DMS 273 (cell line): Measurements from ENCODE around the gene AFAP1.

ENCODE experiments used
- DNase-seq: peaks from one replicate; lab custom pipeline; 2025; ENCODE audit not compliant: unreplicated experiment; lab: John Stamatoyannopoulos, UW

AFAP1 gene

GRCh38 chr4:7759216-7759615 is 180.4 kb downstream of the AFAP1 start:
- no peak for DNase-seq

DNA sequence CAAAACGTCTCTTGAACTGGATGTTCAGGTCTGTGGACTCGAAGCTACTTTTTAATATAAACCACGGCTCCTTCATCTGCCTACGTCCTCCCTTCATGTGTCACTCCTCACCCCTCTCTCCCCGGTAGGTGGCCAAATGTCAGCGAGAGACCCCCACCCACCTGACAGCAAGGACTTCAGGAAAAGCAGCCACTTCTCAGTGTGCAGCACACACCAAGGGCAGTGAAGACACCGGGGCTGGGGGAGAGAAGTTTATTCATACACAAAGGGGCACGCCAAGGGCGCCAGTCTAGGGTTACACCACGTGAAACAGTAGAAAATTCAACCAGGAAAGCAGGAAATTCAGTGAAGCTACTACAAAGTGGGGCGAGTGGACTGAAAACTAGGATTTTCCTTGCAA is 181.2 kb downstream of the AFAP1 start:
- DNase-seq: no peak

- no peak for DNase-seq
Measured at GRCh38 chr4:7757501-7758471, 181.9 kb downstream of the AFAP1 start.

DNA sequence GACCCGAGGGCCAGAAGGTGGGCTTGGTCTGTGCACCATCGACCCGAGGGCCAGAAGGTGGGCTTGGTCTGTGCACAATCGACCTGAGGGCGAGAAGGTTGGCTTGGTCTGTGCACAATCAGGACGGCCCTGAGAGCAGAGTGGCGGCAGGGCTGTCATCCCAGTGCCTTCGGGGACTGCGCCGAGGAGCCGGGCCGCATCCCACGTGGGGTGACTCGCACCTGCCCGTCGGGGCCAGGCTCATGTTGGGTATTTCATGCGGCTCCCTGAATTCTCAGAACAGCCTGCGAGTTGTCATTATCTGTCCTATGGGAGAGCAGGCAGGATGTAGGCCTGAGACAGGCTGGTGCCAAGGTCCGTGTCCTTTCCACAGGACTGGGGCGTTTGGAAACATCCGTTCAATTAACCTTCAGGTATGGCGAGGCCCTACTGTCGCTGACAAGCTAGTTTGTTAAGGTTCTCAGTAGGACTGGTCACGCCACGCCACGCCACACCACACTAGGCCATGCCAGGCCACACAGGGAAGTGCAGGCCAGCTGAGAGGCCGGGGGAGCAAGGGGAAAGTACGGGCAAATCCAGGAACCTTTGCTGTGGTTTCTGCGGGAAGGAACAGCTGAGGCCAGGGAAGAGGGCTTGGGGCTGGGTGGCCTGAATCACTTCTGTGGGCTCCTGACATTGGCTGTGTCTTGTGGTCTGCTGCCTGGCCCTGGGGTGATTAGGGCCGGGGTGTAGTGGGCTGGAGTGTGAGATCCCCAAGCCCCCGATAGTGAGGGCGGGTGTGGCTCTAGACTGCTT is 182.9 kb downstream of the AFAP1 start:
- no peak for DNase-seq

GRCh38 chr4:7756071-7756470 is 183.6 kb downstream of the AFAP1 start:
- no peak for DNase-seq

DNA sequence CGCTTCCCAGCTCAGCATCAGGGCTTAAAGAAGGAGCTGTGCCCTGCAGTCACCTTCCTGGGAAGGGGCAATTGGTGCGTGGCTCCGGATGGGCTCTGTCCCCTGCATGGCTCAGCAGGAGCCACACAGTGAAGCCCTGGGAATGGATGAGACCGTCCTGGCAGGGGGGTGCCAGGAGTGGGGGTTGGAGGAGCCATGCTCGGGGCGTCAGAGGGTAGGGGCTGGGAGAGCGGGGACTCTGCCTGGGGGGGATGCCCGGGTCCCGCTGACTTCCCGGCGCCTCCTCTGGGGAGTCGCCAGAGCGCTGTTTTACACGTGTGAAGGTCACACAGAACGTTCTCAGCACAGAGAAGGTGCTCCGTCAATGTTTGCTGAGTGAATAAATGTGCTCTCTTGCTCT is 184.1 kb downstream of the AFAP1 start:
- DNase-seq: no peak

DNA sequence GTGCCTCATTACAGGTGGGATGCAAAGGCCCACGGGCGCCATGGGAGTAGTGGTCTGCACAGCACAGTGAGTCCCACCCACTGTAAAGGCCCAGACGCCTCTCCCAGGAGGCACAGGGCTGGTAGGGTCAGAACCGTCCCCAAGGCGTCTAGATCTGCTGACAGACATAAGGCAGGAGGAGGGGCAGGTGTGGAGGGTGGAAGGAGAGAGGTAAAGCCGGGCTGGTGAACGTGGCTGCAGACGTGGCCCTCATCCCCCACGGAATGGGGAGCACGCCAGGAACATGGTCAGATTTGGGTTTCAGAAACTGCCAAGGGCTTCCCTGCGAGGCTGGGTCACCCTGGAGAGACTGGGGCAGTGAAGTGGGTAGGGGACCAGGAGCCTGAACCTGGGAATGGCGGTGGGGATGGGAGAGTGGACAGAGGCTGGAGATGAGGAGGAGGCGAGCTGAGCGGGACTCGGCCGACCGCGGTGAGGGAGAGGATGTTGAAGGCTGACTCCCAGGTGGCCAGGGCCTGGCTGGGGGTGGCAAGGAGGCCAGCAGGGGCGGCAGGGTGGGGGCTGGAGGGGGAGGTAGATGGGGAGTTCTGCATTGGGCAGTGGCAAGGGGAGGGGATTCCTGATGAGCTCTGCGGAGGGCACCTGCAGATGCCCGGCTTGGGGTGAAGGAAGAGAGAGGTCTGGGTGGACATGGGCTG is 184.9 kb downstream of the AFAP1 start:
- DNase-seq: no peak

- no peak for DNase-seq
Measured at GRCh38 chr4:7753931-7754465, 185.7 kb downstream of the AFAP1 start.

GRCh38 chr4:7753271-7753670 is 186.4 kb downstream of the AFAP1 start:
- DNase-seq: no peak

GRCh38 chr4:7752649-7753048 is 187.0 kb downstream of the AFAP1 start:
- DNase-seq: no peak

GRCh38 chr4:7750972-7751371 is 188.7 kb downstream of the AFAP1 start:
- DNase-seq: no peak

GRCh38 chr4:7750523-7750922 is 189.1 kb downstream of the AFAP1 start:
- no peak for DNase-seq

GRCh38 chr4:7747566-7747965 is 192.1 kb downstream of the AFAP1 start:
- DNase-seq: no peak

GRCh38 chr4:7747062-7747385 is 192.6 kb downstream of the AFAP1 start:
- DNase-seq: no peak

GRCh38 chr4:7746351-7747061 is 193.2 kb downstream of the AFAP1 start:
- no peak for DNase-seq

- DNase-seq: no peak
Measured at GRCh38 chr4:7745301-7745885, 194.3 kb downstream of the AFAP1 start.

DNA sequence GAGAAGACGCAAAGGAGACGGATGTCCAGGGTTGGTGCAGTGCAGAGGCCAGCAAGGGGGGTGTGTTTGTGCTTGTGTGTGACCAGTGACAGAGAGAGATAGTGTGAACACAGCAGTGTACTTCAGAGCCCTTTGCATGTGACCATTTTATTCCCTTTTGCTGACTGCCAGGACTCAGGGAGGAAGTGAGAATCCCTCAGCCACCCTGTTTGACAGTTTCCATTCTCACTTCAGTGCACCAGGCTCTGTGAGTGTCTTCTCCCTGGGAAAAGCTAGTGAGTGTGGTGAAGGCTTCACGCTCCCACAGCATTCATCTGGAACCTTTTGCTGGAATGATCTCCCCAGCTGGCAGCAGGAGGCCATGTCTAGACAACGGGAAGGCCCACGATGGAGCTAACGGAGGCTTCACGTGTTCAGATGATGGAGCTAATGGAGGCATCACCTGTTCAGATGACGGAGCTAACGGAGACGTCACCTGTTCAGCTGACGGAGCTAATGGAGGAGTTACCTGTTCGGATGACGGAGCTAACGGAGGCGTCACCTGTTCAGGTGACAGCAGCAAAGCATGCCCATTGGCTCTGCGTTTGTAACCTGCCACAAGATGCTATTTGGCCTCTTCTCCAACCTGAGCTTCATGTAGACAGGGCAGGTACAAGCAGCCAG is 195.4 kb downstream of the AFAP1 start:
- DNase-seq: no peak

DNA sequence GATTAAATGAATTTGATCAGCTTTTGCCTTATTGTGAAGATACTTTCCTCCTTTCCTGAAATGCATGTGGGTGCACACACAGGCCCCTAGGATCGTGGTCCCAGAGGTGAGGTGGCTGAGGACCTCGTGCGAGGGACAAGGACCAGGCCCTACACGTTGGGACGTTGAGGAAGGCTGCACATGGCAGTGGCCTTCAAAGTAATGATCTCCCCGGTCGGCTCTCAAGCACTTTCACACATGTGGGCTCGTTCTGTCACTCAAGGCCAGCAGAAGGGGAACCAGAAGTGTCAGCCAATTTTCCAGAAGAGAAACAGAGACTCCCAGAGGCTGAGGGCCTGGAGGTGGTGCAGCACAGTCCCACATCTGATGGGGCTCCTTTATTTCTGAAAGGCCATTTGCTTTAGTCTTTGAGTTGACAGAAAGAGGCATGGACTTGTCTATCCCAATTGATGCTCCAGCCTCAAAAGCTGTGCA is 196.8 kb downstream of the AFAP1 start:
- no peak for DNase-seq

- no peak for DNase-seq
Measured at GRCh38 chr4:7741946-7742806, 197.5 kb downstream of the AFAP1 start.
